Stimulated activated CD8-positive, alpha-beta memory T cell treated with anti-CD3 and anti-CD28 coated beads, Interleukin-2, amount 100 ng/mL, for 1 hour (primary cell): ENCODE data around the gene BBOF1.
"Not testable (repeated sequence)": the region's sequence is repeated elsewhere in the genome, so short reads cannot be mapped to it uniquely, and the experiment has no call there.

ENCODE experiments used
- DNase-seq, 2 donors: peaks; one replicate each; pipeline ENCODE4 v3.0.0-alpha.2; 2020; ENCODE audit warnings: low read depth in 2 of 2

BBOF1 gene

DNA sequence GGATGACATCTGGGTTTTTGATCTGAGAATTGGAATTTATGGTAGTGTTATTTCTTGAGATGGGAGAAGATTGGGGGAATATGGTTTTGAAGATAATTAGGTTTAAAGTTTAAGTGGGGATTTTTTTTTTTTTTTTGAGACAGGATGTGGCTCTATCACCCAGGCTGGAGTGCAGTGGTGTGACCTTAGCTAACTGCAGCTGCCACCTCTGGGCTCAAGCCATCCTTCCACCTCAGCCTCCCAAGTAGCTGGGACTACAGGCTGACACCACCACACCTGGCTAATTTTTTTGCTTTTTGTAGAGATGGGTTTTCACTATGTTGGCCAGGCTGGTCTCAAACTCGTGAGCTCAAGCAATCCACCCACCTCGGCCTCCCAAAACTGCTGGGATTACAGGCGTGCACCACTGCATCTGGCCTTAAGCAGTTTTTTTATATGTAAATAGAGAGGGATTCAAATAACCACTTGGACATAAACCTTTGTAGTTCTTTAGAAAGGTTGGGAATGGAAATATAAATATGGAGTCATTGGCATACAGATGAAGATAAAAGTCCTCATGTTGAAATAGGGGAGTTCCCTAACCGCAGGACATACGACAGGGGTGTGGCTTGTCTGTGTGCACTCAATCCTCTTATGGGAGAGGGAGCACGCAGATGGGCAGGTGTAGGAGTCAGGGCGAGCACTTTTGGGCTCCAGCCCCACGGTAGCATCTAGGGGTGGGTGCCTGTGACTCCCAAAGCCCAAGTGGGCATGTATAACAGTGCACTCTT lies 70.3 kb downstream of the BBOF1 start:
- DNase-seq = no peak

GRCh38 chr14:74105381-74105780 lies 86.2 kb downstream of the BBOF1 start:
- no peak for DNase-seq

- no peak for DNase-seq
Measured at GRCh38 chr14:74109369-74109768, 90.2 kb downstream of the BBOF1 start.

DNA sequence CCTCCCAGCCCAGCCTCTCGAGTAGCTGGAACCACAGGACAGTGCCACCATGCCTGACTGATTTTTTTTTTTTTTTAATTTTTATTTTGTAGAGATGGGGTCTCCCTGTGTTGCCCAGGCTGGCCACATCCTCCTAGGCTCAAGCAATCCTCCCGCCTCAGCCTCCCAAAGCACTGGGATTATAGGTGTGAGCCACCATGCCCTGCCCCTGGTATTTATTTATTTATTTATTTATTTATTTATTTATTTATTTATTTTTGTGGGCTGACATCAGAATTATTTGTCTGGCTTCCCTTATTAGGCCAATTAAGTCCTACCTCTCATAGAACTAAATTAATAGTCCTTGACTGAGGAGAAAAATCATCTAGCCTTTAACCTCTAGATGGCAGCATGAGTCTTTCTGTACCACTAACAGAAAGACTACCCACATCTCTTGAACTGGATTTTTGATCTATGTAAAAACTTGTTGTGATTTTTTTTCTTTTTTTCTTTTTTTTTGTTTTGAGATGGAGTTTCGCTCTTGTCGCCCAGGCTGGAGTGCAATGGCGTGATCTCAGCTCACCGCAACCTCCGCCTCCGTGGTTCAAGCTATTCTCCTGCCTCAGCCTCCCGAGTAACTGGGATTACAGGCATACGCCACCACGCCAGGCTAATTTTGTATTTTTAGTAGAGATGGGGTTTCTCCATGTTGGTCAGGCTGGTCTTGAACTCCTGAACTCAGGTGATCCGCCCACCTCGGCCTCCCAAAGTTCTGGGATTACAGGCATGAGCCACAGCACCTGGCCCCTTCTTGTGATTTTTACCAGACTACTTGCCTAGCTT lies 92.5 kb downstream of the BBOF1 start:
- DNase-seq = not testable (repeated sequence)
